GM21737 (cell line): ENCODE data around the gene KLF6.

Experiments
- ATAC-seq: cut with Tn5 transposase; IDR thresholded peaks from one replicate; pipeline ENCODE4 v1.9.1; 2021; ENCODE audit warnings: mild to moderate bottlenecking, moderate library complexity; ENCODE audit not compliant: unreplicated experiment

The KLF6 gene

GRCh38 chr10:3790272-3790671 lies 5.3 kb upstream of the KLF6 start:
- no peak for ATAC-seq

- no peak for ATAC-seq
These were observed 4.6 kb upstream of the KLF6 start for GRCh38 chr10:3789621-3790020.

- no peak for ATAC-seq
These were observed 2.8 kb upstream of the KLF6 start for GRCh38 chr10:3787816-3788215.

- no peak for ATAC-seq
These were observed 2.0 kb upstream of the KLF6 start for GRCh38 chr10:3787016-3787400.

- ATAC-seq = no peak
These were observed 1.4 kb upstream of the KLF6 start for GRCh38 chr10:3786295-3787015.

- ATAC-seq = no peak
These were observed 852 bp upstream of the KLF6 start for GRCh38 chr10:3785851-3786271.

- ATAC-seq = peak; percentile 72
These were observed 342 bp upstream of the KLF6 start for GRCh38 chr10:3785251-3785850.

GRCh38 chr10:3783682-3784432 lies 1.2 kb downstream of the KLF6 start:
- no peak for ATAC-seq

GRCh38 chr10:3783316-3783681 lies 1.7 kb downstream of the KLF6 start:
- ATAC-seq = peak; percentile 22

GRCh38 chr10:3782451-3783315 lies 2.3 kb downstream of the KLF6 start:
- ATAC-seq = no peak

GRCh38 chr10:3782146-3782450 lies 2.9 kb downstream of the KLF6 start:
- ATAC-seq = no peak

- no peak for ATAC-seq
These were observed 3.4 kb downstream of the KLF6 start for GRCh38 chr10:3781468-3782145.

- ATAC-seq = no peak
These were observed 4.1 kb downstream of the KLF6 start for GRCh38 chr10:3780771-3781467.

GRCh38 chr10:3780021-3780770 lies 4.8 kb downstream of the KLF6 start:
- ATAC-seq = no peak

- no peak for ATAC-seq
These were observed 5.8 kb downstream of the KLF6 start for GRCh38 chr10:3779158-3779741.

- no peak for ATAC-seq
These were observed 6.3 kb downstream of the KLF6 start for GRCh38 chr10:3778692-3779157.

GRCh38 chr10:3777981-3778691 lies 6.9 kb downstream of the KLF6 start:
- ATAC-seq = no peak

- no peak for ATAC-seq
These were observed 8.0 kb downstream of the KLF6 start for GRCh38 chr10:3776796-3777571.
